Suprapubic skin (tissue), 4 donors: ENCODE results near the gene NDUFS8. TPM values are rescaled to one million over a fixed set of nuclear protein-coding genes. Genes with fewer than 3 reads are reported as not detected.
A peak's percentile ranks its signal among the peaks of the same experiment; 100 is the strongest.

ENCODE experiments used
- DNase-seq, 2 donors: peaks; one replicate each; pipeline ENCODE4 v3.0.0-alpha.2; 2019; ENCODE audit warnings: low spot score in 2 of 2
- H3K27ac ChIP-seq: fragments of 200-600 bp; sonication (generic); one replicate; pipeline ENCODE4 v1.5.1; 2019
- H3K27me3 ChIP-seq: fragments of 200-600 bp; sonication (generic); one replicate; pipeline ENCODE4 v1.5.1; 2019
- H3K36me3 ChIP-seq: fragments of 200-600 bp; sonication (generic); one replicate; pipeline ENCODE4 v1.5.1; 2019
- H3K4me1 ChIP-seq: fragments of 200-600 bp; sonication (generic); one replicate; pipeline ENCODE4 v1.5.1; 2019
- H3K4me3 ChIP-seq: fragments of 200-600 bp; sonication (generic); one replicate; pipeline ENCODE4 v1.5.1; 2019; ENCODE audit warnings: mild to moderate bottlenecking
- H3K9me3 ChIP-seq: fragments of 200-600 bp; sonication (generic); one replicate; pipeline ENCODE4 v1.5.1; 2019
- EP300 ChIP-seq: sonication (generic); formaldehyde crosslinking; IDR thresholded peaks from one replicate; pipeline ENCODE4 v1.6.1; 2017; ENCODE audit warnings: antibody characterized with exemption
- POLR2A ChIP-seq, 2 donors: fragments of 450-650 bp; IDR thresholded peaks; one replicate each; pipeline ENCODE4 v1.6.1; 2017; ENCODE audit warnings: antibody characterized with exemption in 2 of 2, mild to moderate bottlenecking in 2 of 2, moderate library complexity in 2 of 2
- POLR2AphosphoS5 ChIP-seq, 3 donors: sonication (generic); formaldehyde crosslinking; IDR thresholded peaks; one replicate each; pipeline ENCODE4 v1.6.1; 2017; ENCODE audit warnings: antibody characterized with exemption in 3 of 3
- WGBS: methylation state at CpG from one replicate; pipeline ENCODE4 v1.1.5; 2018; 5-methylcytosine and 5-hydroxymethylcytosine counted together
- total RNA-seq, 4 donors: library from RNA; depleted of rRNA; stranded (reverse); fragments of >200 nt; gene quantifications; one replicate each; pipeline ENCODE4 v1.1.0, GENCODE V29; 2016
- TF ChIP-seq, protein P1 (sequence below), 2 donors: fragments of 200-600 bp in 1 of 2; fragments of 450-650 bp in 1 of 2; sonication (generic) in 1 of 2; IDR thresholded peaks; one replicate each; pipeline ENCODE4 v1.5.1; 2016 to 2019; ENCODE audit warnings: antibody characterized with exemption in 2 of 2, mild to moderate bottlenecking in 1 of 2, moderate library complexity in 1 of 2

The NDUFS8 gene
- total RNA-seq, 4 donors from 2014 or later = 90.8 to 155 (median 148) TPM

DNA sequence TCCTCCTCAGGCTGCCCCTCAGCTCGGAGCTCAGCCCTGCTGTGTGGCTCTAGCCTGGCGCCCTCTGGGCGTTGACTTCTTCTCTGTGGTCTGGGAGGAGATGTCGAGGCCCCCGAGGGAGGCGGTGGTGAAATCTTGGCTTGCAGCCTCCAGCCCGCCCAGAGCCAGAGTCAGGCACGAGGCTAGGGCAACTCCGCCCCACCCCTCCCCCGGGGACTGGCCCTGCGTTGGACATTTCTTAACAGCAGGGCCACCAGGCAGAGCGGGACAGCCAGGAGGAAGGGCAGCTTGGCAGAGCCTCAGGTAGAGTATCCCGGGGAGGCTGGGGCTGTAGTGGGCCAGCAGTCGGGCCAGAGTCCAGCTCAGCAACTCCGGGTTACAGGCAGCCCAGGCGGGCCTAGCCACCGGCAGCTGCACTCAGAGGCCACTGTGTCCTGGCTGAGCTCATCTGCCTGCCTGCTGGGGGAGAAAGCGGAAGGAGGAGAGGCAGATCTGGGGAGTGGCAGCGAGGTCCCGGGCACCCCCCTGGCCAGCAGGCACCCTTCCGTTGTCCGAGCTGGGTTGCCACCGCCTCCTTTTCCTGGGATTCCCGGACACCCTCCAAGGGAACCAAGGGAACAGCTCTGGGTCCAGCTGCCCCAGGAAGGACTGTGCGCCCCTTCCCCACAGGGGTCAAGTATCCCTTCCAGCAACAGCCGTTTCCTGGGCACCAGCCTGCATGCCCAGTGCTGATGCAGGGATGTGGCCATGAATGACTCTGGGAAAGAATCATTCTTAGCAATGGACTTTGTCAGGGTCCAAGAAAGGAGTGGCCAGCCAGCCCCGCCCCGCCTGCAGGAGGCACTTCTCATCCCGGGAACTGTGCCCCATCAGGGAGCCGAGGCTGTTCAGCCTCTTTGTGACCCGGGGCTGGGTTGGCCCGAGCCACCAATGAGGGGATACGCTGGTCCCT, 20.1 kb upstream of the NDUFS8 start, which contains the start of gene ALDH3B1:
ALDH3B1 (plus strand) TSS at position 238 of the 952 bp plus-strand sequence. CDS start 4,971 bp downstream, outside the sequence.
- no peaks in the 10 kb centered on the region for H3K27me3 ChIP-seq
- H3K4me3 ChIP-seq = peak within 1 kb of the TSS; percentile 46
- peak in 1 of 2 donors; percentile 46 for TF ChIP-seq POLR2A (IDR thresholded peaks at IDR 0.05)
- TF ChIP-seq, protein P1, sequence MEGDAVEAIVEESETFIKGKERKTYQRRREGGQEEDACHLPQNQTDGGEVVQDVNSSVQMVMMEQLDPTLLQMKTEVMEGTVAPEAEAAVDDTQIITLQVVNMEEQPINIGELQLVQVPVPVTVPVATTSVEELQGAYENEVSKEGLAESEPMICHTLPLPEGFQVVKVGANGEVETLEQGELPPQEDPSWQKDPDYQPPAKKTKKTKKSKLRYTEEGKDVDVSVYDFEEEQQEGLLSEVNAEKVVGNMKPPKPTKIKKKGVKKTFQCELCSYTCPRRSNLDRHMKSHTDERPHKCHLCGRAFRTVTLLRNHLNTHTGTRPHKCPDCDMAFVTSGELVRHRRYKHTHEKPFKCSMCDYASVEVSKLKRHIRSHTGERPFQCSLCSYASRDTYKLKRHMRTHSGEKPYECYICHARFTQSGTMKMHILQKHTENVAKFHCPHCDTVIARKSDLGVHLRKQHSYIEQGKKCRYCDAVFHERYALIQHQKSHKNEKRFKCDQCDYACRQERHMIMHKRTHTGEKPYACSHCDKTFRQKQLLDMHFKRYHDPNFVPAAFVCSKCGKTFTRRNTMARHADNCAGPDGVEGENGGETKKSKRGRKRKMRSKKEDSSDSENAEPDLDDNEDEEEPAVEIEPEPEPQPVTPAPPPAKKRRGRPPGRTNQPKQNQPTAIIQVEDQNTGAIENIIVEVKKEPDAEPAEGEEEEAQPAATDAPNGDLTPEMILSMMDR (IDR thresholded peaks at IDR 0.05) = no peak
- TF ChIP-seq POLR2AphosphoS5 (IDR thresholded peaks at IDR 0.05) = peak in 2 of 3 donors; percentile 78 to 80
- H3K4me1 ChIP-seq = peaks cover 66% of the 10 kb centered on the region
- no peaks in the 10 kb centered on the region for H3K9me3 ChIP-seq
- peak; percentile 97 to 98 for DNase-seq
- peak within 1 kb of the TSS; percentile 88 for H3K27ac ChIP-seq
- H3K36me3 ChIP-seq = no peaks in the 10 kb centered on the region
- WGBS = 12% methylated on average over 14 of the region's 33 CpGs

DNA sequence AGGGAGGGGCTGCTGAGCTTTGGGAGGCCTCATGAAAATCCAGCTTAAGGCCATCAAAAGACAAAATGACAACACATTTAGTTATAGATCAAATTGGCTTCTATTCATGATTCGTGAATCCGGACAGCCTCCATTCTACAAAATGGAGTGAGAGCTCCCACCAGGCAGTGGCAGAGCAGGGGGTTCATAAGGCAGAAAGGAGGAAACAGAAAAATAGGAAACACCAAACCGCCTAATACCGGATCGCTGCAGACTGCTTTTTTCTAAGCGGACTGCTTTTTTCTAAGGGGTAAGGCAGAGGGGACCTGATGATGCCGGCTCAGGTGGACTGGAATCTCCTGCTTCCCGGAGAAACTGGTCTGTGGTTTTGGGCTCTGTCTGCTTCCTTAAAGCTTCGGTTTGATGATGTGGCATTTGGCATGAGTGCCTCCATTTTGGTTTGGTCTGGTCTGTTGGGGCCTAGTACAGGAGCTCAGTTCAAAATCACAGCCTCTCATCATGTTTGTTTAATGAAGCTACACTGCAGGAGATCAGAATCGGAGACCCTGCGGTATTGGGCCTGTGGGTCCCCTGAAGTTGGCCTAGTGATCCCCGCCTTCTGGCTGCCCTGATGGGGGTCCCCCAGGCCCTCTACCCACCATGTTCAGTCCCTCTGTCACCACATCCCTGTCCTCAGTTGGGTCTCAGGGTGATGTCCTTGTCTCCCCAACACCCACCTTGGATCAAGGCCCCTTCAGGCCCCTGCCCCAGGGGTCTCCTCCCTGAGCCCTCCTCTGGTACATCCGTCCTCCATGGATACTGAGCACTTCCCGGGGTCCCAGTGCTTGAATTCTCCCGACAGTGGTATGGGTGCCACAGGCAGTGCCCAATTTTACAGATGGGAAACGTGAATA, 19.2 kb upstream of the NDUFS8 start:
- H3K36me3 ChIP-seq = no peaks in the 10 kb centered on the region
- H3K4me3 ChIP-seq = peak overlapping the region; percentile 46
- H3K27ac ChIP-seq = peak overlapping the region; percentile 88
- H3K9me3 ChIP-seq = no peaks in the 10 kb centered on the region
- DNase-seq = peak; percentile 58 to 73
- H3K27me3 ChIP-seq = no peaks in the 10 kb centered on the region
- 80% methylated on average over 16 of the region's 16 CpGs for WGBS
- TF ChIP-seq, protein P1 (IDR thresholded peaks at IDR 0.05) = no peak
- no peak for TF ChIP-seq POLR2AphosphoS5 (IDR thresholded peaks at IDR 0.05)
- TF ChIP-seq EP300 = no peak
- TF ChIP-seq POLR2A (IDR thresholded peaks at IDR 0.05) = no peak
- peaks cover 66% of the 10 kb centered on the region for H3K4me1 ChIP-seq

DNA sequence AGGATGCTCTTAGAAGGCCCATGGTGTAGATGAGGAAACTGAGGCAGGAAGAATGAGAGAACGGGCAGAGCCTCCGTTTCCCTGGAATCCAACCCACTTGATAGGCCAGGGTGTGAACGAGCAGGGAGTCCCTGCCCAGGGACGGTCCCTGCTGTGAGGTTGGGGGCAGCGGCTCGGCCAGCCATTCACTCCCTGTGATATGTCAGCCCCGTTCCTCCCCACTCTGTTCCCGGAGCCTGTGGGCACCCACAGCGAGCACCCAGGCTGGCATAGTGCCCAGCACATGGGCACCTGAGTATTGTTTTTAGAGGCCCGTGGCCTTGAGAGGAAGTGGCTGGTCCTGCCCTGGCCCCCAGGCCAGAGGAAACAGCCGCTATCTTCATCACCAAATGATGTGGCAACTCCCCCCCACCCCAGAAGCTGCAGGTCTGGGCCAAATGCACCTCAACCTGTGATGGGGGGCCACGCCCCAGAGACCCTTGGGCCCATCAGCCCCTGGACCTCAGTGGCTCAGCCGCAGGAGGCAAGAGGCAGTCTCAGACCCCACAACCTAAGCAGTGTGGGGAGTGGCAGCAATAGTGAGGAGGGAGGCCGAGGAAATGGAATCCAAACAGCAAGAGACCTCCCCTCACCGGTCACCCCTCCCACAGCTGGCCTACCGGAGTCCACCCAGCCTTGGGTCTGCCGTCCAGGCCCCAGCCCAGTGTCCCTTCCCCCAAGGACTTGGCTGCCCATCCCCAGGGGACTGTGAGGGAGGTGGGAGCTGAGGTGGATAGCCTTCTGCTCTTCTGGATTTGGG, 18.2 kb upstream of the NDUFS8 start:
- no peaks in the 10 kb centered on the region for H3K36me3 ChIP-seq
- DNase-seq = peak; percentile 62 to 63
- H3K9me3 ChIP-seq = no peaks in the 10 kb centered on the region
- H3K4me3 ChIP-seq = no peak overlapping the region
- no peaks in the 10 kb centered on the region for H3K27me3 ChIP-seq
- H3K4me1 ChIP-seq = peaks cover 75% of the 10 kb centered on the region
- peak overlapping the region; percentile 0 for H3K27ac ChIP-seq
- TF ChIP-seq EP300 (no peak), POLR2AphosphoS5 (IDR thresholded peaks at IDR 0.05) (no peak), POLR2A (IDR thresholded peaks at IDR 0.05) (no peak)
- TF ChIP-seq, protein P1 (IDR thresholded peaks at IDR 0.05) = no peak
- WGBS = 75% methylated on average over 10 of the region's 17 CpGs

DNA sequence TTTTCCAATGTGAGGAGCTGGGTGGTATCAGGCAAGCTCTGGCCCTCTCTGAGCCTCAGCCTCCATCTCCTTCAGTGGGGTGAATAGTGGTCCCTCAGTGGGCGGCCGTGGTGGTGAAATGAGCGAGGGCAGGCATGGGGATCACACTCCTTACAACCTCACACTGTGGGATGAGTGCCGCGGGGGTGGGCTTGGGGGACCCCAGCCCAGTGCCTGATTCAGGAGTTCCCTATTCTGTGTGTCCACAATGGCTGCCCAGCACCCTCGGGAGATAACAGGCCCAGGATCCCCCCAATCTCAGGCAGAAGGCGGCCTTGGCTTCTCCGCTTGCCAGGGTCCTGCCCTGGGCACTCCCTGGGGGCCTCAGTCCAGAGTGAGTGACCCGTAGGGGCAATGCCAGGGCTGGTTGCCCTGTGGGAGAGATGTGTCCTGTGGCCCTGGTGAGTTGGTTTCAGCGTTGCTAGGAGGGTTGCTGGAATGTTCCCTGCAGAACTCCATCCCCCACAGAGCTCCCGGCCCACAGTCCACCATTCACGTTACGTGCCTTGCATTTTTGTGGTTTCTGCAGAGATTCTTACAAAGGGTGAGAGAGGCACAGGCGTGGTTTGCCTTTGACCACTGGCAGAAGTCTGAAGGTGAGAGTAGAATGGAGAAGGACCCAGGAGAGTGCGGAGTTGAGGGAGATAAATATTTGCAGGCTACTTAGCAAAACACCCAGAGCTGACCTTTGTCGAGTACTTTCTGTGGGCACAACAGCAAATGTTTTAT, 17.5 kb upstream of the NDUFS8 start:
- H3K27me3 ChIP-seq = no peaks in the 10 kb centered on the region
- peak overlapping the region; percentile 0 for H3K27ac ChIP-seq
- no peak overlapping the region for H3K4me3 ChIP-seq
- H3K9me3 ChIP-seq = no peaks in the 10 kb centered on the region
- no peak for DNase-seq
- peaks cover 79% of the 10 kb centered on the region for H3K4me1 ChIP-seq
- no peak for TF ChIP-seq POLR2AphosphoS5 (IDR thresholded peaks at IDR 0.05)
- TF ChIP-seq, protein P1 (IDR thresholded peaks at IDR 0.05) = no peak
- no peak for TF ChIP-seq EP300
- TF ChIP-seq POLR2A (IDR thresholded peaks at IDR 0.05) = no peak
- WGBS = 63% methylated on average over 12 of the region's 16 CpGs
- no peaks in the 10 kb centered on the region for H3K36me3 ChIP-seq
